H9 (cell line): ENCODE data around the gene JAKMIP3. TPM values are rescaled to one million over a fixed set of nuclear protein-coding genes. Genes with fewer than 3 reads are reported as not detected.

Experiments
- DNase-seq: peaks from one replicate; pipeline ENCODE4 v3.0.0-alpha.2; 2017
- H2AFZ ChIP-seq: one replicate; pipeline ENCODE4 v1.6.1; 2013; ENCODE audit warnings: mild to moderate bottlenecking, low read length, control low read depth, moderate library complexity
- H2AK5ac ChIP-seq: 2 replicates; pipeline ENCODE4 v1.6.1; 2013; ENCODE audit warnings: low read length, control low read depth, mixed read lengths; ENCODE audit not compliant: insufficient read length
- H2BK120ac ChIP-seq: one replicate; pipeline ENCODE4 v1.6.1; 2013; ENCODE audit warnings: low read depth, mild to moderate bottlenecking, low read length, control low read depth, inconsistent platforms; ENCODE audit not compliant: poor library complexity, severe bottlenecking
- H2BK12ac ChIP-seq: 2 replicates; pipeline ENCODE4 v1.6.1; 2013; ENCODE audit warnings: low read length, control low read depth, mixed read lengths, low read depth; ENCODE audit not compliant: insufficient read length
- H2BK15ac ChIP-seq: 2 replicates; pipeline ENCODE4 v1.6.1; 2013; ENCODE audit warnings: low read depth, low read length, control low read depth
- H2BK20ac ChIP-seq: one replicate; pipeline ENCODE4 v1.6.1; 2013; ENCODE audit warnings: low read depth, mild to moderate bottlenecking, low read length, control low read depth, inconsistent platforms; ENCODE audit not compliant: poor library complexity, severe bottlenecking
- H2BK5ac ChIP-seq: 2 replicates; pipeline ENCODE4 v1.6.1; 2013; ENCODE audit warnings: low read length, control low read depth, mixed read lengths; ENCODE audit not compliant: insufficient read length
- H3K14ac ChIP-seq: 2 replicates; pipeline ENCODE4 v1.6.1; 2013; ENCODE audit warnings: low read length, control low read depth; ENCODE audit not compliant: insufficient read depth
- H3K18ac ChIP-seq: 2 replicates; pipeline ENCODE4 v1.6.1; 2013; ENCODE audit warnings: low read depth, mild to moderate bottlenecking, mixed read lengths, low read length, control low read depth; ENCODE audit not compliant: insufficient read length
- H3K23ac ChIP-seq: 2 replicates; pipeline ENCODE4 v1.6.1; 2013; ENCODE audit warnings: low read length, control low read depth, mixed read lengths, low read depth; ENCODE audit not compliant: insufficient read length
- H3K23me2 ChIP-seq: 2 replicates; pipeline ENCODE4 v1.6.1; 2013; ENCODE audit warnings: low read depth, mild to moderate bottlenecking, mixed read lengths, low read length, control low read depth; ENCODE audit not compliant: insufficient read length, poor library complexity, severe bottlenecking
- H3K27ac ChIP-seq: 2 replicates; pipeline ENCODE4 v1.5.1; 2013; ENCODE audit warnings: low read length, control low read depth, mixed read lengths, low read depth; ENCODE audit not compliant: insufficient read length
- H3K27me3 ChIP-seq: 2 replicates; pipeline ENCODE4 v1.6.1; 2013; ENCODE audit warnings: low read length, control low read depth, inconsistent platforms; ENCODE audit not compliant: insufficient read depth
- H3K4ac ChIP-seq: 2 replicates; pipeline ENCODE4 v1.6.1; 2013; ENCODE audit warnings: low read depth, mild to moderate bottlenecking, control low read depth, inconsistent platforms, low read length, moderate library complexity
- H3K4me1 ChIP-seq: 2 replicates; pipeline ENCODE4 v1.6.1; 2013; ENCODE audit warnings: low read length, control low read depth, inconsistent platforms; ENCODE audit not compliant: insufficient read depth
- H3K4me2 ChIP-seq: 2 replicates; pipeline ENCODE4 v1.6.1; 2013; ENCODE audit warnings: low read length, control low read depth, mixed read lengths; ENCODE audit not compliant: insufficient read length, insufficient read depth
- H3K56ac ChIP-seq: 2 replicates; pipeline ENCODE4 v1.6.1; 2013; ENCODE audit warnings: low read depth, mild to moderate bottlenecking, mixed read lengths, low read length, control low read depth; ENCODE audit not compliant: insufficient read length
- H3K79me1 ChIP-seq: 2 replicates; pipeline ENCODE4 v1.6.1; 2013; ENCODE audit warnings: low read depth, mild to moderate bottlenecking, moderate library complexity, low read length, control low read depth, inconsistent platforms; ENCODE audit not compliant: insufficient read depth, poor library complexity, severe bottlenecking
- H3K79me2 ChIP-seq: 2 replicates; pipeline ENCODE4 v1.6.1; 2013; ENCODE audit warnings: low read length, control low read depth, inconsistent platforms; ENCODE audit not compliant: insufficient read depth
- H3K9ac ChIP-seq: 2 replicates; pipeline ENCODE4 v1.6.1; 2013; ENCODE audit warnings: low read length, control low read depth, mixed read lengths; ENCODE audit not compliant: insufficient read length; ENCODE audit errors: extremely low read depth
- H3K9me3 ChIP-seq: one replicate; pipeline ENCODE4 v1.6.1; 2013; ENCODE audit warnings: low read depth, low read length, inconsistent platforms; ENCODE audit not compliant: control insufficient read depth
- H3T11ph ChIP-seq: one replicate; pipeline ENCODE4 v1.6.1; 2013; ENCODE audit warnings: mild to moderate bottlenecking, low read length, control low read depth, inconsistent platforms
- H4K20me1 ChIP-seq: one replicate; pipeline ENCODE4 v1.6.1; 2013; ENCODE audit not compliant: control insufficient read depth, insufficient read length, insufficient read depth
- H4K5ac ChIP-seq: 2 replicates; pipeline ENCODE4 v1.6.1; 2013; ENCODE audit warnings: low read depth, mild to moderate bottlenecking, mixed read lengths, low read length, control low read depth; ENCODE audit not compliant: insufficient read length
- H4K8ac ChIP-seq: replicated peaks from 2 replicates; pipeline ENCODE4 v1.6.1; 2013; ENCODE audit warnings: low read length, control low read depth, mixed read lengths, low read depth; ENCODE audit not compliant: insufficient read length
- H4K91ac ChIP-seq: 2 replicates; pipeline ENCODE4 v1.6.1; 2013; ENCODE audit warnings: low read depth, mild to moderate bottlenecking, moderate library complexity, mixed read lengths, low read length, control low read depth; ENCODE audit not compliant: insufficient read length
- H3K27ac Mint-ChIP-seq, 3 experiments: 2 replicates in 2 of 3; 3 replicates in 1 of 3; pipeline ENCODE4 v1.8.0; 2020 to 2021; ENCODE audit warnings: mixed read lengths in 3 of 3, mild to moderate bottlenecking in 1 of 3, moderate library complexity in 1 of 3
- H3K27me3 Mint-ChIP-seq: 2 replicates; pipeline ENCODE4 v1.8.0; 2021; ENCODE audit warnings: low read depth, mild to moderate bottlenecking, moderate library complexity, mixed read lengths
- H3K36me3 Mint-ChIP-seq, 3 experiments: 2 replicates in 2 of 3; 3 replicates in 1 of 3; pipeline ENCODE4 v1.8.0; 2020 to 2021; ENCODE audit warnings: low read depth in 3 of 3, mixed read lengths in 3 of 3; ENCODE audit not compliant: insufficient read depth in 1 of 3
- H3K4me1 Mint-ChIP-seq, 2 experiments: 2 replicates each; pipeline ENCODE4 v1.8.0; 2020; ENCODE audit warnings: mixed read lengths in 2 of 2
- H3K4me3 Mint-ChIP-seq, 2 experiments: 2 replicates in 1 of 2; 3 replicates in 1 of 2; pipeline ENCODE4 v1.8.0; 2020 to 2021; ENCODE audit warnings: mild to moderate bottlenecking in 2 of 2, mixed read lengths in 2 of 2, moderate library complexity in 1 of 2
- H3K9me3 Mint-ChIP-seq, 2 experiments: 2 replicates in 1 of 2; 3 replicates in 1 of 2; pipeline ENCODE4 v1.8.0; 2020; ENCODE audit warnings: mild to moderate bottlenecking in 2 of 2, mixed read lengths in 2 of 2, moderate library complexity in 1 of 2
- CTCF ChIP-seq: fragments of 200-600 bp; sonication (generic); conservative IDR thresholded peaks from 3 replicates; pipeline ENCODE4 v1.8.0; 2021; ENCODE audit warnings: antibody characterized with exemption, mild to moderate bottlenecking
- whole genome bisulfite sequencing: extraction: QIAGEN DNeasy Blood & Tissue Kit; methylation state at CpG from one replicate; pipeline ENCODE4 v1.1.7; 2013; ENCODE audit warnings: missing lambda C conversion rate, low lambda C conversion rate, mixed read lengths; ENCODE audit not compliant: insufficient read length; ENCODE audit errors: extremely low coverage; 5-methylcytosine and 5-hydroxymethylcytosine counted together
- total RNA-seq: library from RNA; stranded (reverse); gene quantifications from 2 replicates; pipeline ENCODE4 v1.2.1, GENCODE V29; 2021

JAKMIP3 gene
- total RNA-seq, 1 experiment from 2014 or later = 0.50 TPM

GRCh38 chr10:132069122-132069848, 3.5 kb downstream of the JAKMIP3 start:
- Histone ChIP-seq H3K79me1 (no peaks in the 10 kb centered on the region), H3K79me2 (no peaks in the 10 kb centered on the region), H3K4me1 (peaks cover 2% of the 10 kb centered on the region; the same call in 1 of the 2 replicates), H4K20me1 (no peaks in the 10 kb centered on the region), H3K18ac (no peak overlapping the region), H3K23me2 (no peaks in the 10 kb centered on the region), H4K5ac (no peak overlapping the region), H2AFZ (no peak overlapping the region), H2BK15ac (no peak overlapping the region), H3K4ac (no peak overlapping the region), H3K23ac (no peak overlapping the region), H3K27ac (no peak overlapping the region), H2BK12ac (no peak overlapping the region), H3K4me2 (no peak overlapping the region), H3K9ac (no peak overlapping the region), H4K91ac (no peak overlapping the region), H3K56ac (no peak overlapping the region), H2BK5ac (no peak overlapping the region), H4K8ac (no peak overlapping the region), H3K14ac (no peak overlapping the region), H3T11ph (no peak overlapping the region), H2AK5ac (no peak overlapping the region), H2BK120ac (no peak overlapping the region), H3K9me3 (no peaks in the 10 kb centered on the region), H2BK20ac (no peak overlapping the region), H3K27me3 (no peaks in the 10 kb centered on the region)
- H3K27me3 Mint-ChIP-seq = peaks cover 12% of the 10 kb centered on the region
- H3K9me3 Mint-ChIP-seq = peaks cover 0 to 6% of the 10 kb centered on the region in 2 experiments; a peak in 3 of 5 replicates
- H3K27ac Mint-ChIP-seq = no peak overlapping the region
- H3K4me3 Mint-ChIP-seq = no peak overlapping the region
- no peak for TF ChIP-seq CTCF
- no peak for DNase-seq
- H3K36me3 Mint-ChIP-seq = no peaks in the 10 kb centered on the region; a peak in 1 of 7 replicates
- H3K4me1 Mint-ChIP-seq = peaks cover 23 to 26% of the 10 kb centered on the region in 2 experiments
- WGBS = no CpG with 5 or more reads among the region's 8 CpGs
